ENCODE data around the gene HOXB6. TPM values are rescaled to one million over a fixed set of nuclear protein-coding genes. Genes with fewer than 3 reads are reported as not detected.

HOXB6 gene
- total RNA-seq, 4 donors from 2014 or later: 0.27 to 4.6 (median 0.45) TPM

GRCh38 chr17:48631693-48632578, 27.1 kb upstream of the HOXB6 start:
- WGBS, 2 donors: 54 to 66% methylated on average over 7 of the region's 7 CpGs
- no peak for DNase-seq (ENCODE audit: low spot score in 2 of 2)
- H3K4me3 ChIP-seq (ENCODE audit: low read depth, poor library complexity, severe bottlenecking): no peak overlapping the region
- intact Hi-C loops (cut with DNase I; ENCODE audit: low total_unique reads): no loop called here
- TF ChIP-seq CTCF (IDR thresholded peaks at IDR 0.05) (no peak), POLR2A (IDR thresholded peaks at IDR 0.05) (no peak)

DNA sequence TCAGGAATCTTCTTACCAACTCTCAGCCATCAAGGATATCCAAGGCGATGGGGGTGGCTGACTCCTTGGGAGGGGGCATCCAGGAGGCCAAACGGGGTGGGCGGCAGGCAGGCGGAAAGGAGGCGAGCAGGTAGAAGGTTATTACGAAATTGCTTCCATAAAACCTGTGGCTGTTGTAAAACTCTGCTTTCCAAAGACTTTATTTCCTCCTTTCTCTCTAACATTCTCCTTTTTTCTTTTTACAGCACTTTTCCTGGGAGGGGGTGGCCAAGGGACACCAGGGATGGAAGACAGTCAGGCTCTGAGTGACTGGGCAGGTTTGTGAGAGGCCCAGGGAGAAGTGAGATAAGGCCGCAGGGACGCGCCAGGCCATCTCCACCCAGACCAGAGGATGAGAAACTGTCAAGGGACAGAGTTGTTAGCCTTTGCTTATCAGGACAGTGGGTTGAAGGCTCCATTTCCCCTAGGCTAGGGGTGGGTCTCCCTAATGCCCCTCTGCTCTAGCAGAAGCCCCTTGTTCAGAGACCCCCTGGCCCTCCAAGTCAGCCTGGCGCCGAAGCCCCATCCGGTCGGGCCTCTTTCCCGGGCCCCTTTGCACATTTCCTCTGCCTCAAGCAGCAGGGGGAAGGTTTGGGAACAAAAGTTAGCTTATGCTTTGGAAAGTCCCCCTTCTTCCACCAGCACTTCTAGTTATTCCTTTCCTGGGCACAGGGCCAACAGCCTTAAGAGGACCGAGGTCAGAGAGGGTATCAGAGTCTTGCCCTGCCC, 26.3 kb upstream of the HOXB6 start:
- DNase-seq (ENCODE audit: low spot score in 2 of 2): no peak
- intact Hi-C loops (cut with DNase I; ENCODE audit: low total_unique reads): no loop called here
- no peak overlapping the region for H3K4me3 ChIP-seq (ENCODE audit: low read depth, poor library complexity, severe bottlenecking)
- WGBS, 2 donors: 50 to 53% methylated on average over 15 of the region's 15 CpGs
- no peak for TF ChIP-seq CTCF (IDR thresholded peaks at IDR 0.05)
- TF ChIP-seq POLR2A (IDR thresholded peaks at IDR 0.05): no peak

GRCh38 chr17:48630009-48630924, 25.5 kb upstream of the HOXB6 start:
- no peak for DNase-seq (ENCODE audit: low spot score in 2 of 2)
- TF ChIP-seq CTCF (IDR thresholded peaks at IDR 0.05) (no peak), POLR2A (IDR thresholded peaks at IDR 0.05) (no peak)
- intact Hi-C loops (cut with DNase I; ENCODE audit: low total_unique reads): no loop called here
- H3K4me3 ChIP-seq (ENCODE audit: low read depth, poor library complexity, severe bottlenecking): no peak overlapping the region
- 60 to 67% methylated on average over 15 of the region's 15 CpGs for WGBS, 2 donors

GRCh38 chr17:48629411-48629759, 24.6 kb upstream of the HOXB6 start:
- WGBS, 2 donors: 49 to 54% methylated on average over 5 of the region's 5 CpGs
- TF ChIP-seq CTCF (IDR thresholded peaks at IDR 0.05) (no peak), POLR2A (IDR thresholded peaks at IDR 0.05) (no peak)
- no peak overlapping the region for H3K4me3 ChIP-seq (ENCODE audit: low read depth, poor library complexity, severe bottlenecking)
- intact Hi-C loops (cut with DNase I; ENCODE audit: low total_unique reads): no loop called here
- no peak for DNase-seq (ENCODE audit: low spot score in 2 of 2)

GRCh38 chr17:48628649-48629410, 24.0 kb upstream of the HOXB6 start:
- H3K4me3 ChIP-seq (ENCODE audit: low read depth, poor library complexity, severe bottlenecking): no peak overlapping the region
- intact Hi-C loops (cut with DNase I; ENCODE audit: low total_unique reads): no loop called here
- TF ChIP-seq POLR2A (IDR thresholded peaks at IDR 0.05): no peak
- TF ChIP-seq CTCF (IDR thresholded peaks at IDR 0.05): no peak
- DNase-seq (ENCODE audit: low spot score in 2 of 2): no peak
- 51 to 59% methylated on average over 5 of the region's 5 CpGs for WGBS, 2 donors

Measured in lower leg skin (tissue), 4 donors.